Stimulated activated CD4-positive, alpha-beta T cell treated with anti-CD3 and anti-CD28 coated beads, Interleukin-4, amount 100 ng/mL, for 4 hours (primary cell): ENCODE results near the gene EME2.

Source experiments
- DNase-seq, 2 experiments: peaks; one replicate each; pipeline ENCODE4 v3.0.0-alpha.2; 2020

The EME2 gene

DNA sequence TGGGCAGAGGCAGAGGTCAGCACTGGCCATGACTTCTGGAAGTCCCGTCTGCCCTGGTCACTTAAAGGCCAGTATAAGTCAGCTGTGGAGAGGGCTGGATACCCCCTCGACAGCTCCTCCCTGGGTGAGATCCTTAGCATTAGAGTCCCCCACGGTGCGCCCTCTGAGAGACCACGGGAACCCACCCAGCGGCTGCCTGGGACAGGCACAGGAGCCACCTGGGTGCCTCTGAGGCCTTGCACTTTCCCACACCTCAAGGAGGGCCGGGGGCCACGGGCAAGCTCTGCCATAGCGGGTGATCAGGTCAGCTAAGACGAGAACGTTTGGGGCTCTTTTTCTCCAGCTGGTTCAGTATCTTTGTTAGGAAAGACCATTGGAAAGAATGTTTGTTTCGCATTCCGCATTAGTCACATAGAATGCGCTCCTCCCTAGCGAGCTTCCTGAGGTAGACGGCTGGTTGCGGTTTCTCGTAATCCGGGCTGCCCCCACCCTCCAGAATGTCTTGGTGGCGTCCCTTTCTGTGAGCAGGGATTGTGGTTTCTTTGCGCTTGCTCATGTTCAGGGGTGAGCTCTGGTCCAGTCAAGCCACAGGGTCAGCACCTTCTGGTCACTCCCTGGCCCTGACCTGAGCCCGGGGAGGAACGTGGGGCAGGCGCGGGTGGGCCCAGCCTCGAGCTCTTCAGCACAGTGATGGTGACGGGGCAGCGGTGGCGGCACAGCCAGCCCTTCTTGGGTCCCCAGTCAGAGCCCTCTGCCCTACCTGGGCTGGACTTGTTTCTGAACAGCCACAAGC, 26.5 kb upstream of the EME2 start:
- no peak for DNase-seq

DNA sequence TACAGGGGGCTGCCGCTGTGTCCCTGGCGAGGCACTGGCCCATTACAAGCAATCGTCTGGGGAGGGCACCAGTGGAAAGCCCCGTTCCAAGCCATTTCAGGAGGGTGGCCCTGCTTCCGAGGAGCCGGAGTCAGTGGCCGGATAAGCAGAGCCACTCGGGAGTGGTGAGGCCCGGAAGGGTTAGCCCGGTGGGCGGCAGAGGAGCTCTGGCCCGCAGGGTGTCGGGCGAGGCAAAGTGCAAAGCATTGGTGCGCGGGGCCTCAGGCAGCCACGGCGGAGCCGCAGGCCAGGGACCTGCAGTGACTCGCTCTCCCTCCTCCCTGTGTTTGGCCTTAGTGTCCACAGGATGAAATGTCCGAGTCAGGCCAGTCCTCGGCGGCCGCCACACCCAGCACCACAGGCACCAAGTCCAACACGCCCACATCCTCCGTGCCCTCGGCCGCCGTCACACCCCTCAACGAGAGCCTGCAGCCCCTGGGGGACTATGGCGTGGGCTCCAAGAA, 25.9 kb upstream of the EME2 start:
- DNase-seq = no peak

- no peak for DNase-seq
Observed at GRCh38 chr16:1747934-1748333, 24.7 kb upstream of the EME2 start.

DNA sequence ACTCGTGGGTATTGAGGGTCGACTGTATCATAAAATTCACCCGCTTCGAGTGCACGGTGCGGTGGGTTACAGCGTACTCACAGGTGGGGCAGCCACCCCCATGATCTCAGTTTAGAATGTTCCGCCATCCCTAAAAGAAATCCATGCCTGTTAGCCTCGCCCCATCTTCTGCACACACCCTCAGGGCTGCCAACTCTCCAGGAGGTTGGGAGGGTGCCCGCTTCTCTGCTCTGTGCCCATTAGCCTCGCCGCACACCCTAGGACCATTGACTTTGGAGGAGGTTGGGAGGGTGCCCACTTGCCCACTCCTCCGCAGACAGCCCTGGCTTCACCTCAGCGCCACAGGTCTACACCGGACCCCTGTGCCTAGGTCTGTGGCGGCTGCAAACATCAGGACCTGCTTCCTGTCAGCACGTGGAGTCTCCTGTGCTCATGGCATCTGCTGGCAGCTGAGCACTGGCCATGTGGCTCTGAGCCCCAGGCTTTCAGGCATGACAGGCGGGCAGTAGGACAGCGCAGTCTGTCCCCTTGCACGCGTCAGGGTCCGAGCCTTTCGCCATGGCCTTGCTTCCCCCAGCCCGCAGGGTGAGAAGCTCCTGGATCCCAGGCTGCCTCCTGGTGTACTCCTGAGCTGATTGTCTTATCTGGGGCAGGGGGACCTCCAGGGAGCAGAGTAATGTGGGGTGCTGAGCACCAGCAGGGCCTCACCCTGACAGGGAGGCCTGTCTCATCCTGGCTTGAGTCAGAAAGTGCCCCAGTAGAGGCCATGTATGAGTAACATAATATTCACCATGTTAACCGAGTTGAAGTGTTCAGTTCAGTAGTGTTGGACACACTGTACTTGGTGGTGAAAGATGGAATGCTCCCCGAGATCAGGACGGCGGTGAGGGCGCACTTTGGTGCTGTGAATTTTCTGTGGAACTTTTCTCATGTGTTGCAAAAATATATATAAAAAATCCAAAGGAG, 23.2 kb upstream of the EME2 start:
- DNase-seq = no peak

DNA sequence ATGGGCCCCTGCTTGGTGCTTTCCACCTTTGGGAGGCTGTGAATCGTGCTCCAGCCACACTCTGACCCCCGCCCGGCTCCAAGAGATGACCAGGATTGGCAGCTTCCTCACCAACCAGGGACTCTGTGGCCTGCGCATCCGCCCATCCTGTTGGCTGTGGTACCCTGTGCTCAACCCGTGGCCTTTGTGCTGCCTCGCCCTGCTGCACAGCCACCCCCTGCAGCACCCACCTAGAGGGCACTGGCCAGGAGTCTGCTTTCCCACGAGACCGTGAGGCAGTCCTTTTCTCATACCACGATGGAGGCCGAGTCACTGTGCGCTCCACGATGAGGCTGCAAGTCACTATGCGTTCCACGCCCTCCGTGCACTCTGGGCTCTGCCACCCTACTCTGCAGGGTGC, 20.7 kb upstream of the EME2 start:
- no peak for DNase-seq

GRCh38 chr16:1752853-1753252, 19.8 kb upstream of the EME2 start:
- no peak for DNase-seq

- no peak for DNase-seq
Observed at GRCh38 chr16:1754204-1754603, 18.4 kb upstream of the EME2 start.

- no peak for DNase-seq
Observed at GRCh38 chr16:1757714-1758461, 14.7 kb upstream of the EME2 start.

DNA sequence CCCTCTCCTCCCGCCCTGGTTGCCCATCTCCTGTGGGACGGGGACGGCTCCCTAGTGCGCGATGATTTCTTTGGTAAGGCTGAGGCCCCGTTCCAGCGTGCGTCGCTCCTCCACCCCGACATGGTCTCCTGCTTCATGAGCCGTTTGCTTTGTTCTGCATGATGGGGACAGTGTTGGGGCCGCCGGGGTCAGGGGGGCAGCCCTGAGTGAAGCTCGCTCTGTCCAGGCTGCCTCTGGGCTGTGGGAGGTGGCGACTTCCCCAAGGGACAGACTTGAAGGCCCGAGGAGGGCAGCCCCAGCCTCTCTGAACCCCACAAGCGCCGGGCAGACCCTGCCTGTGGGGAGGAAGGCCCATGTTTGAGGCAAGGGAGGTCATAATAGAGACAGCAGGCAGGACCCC, 13.7 kb upstream of the EME2 start:
- DNase-seq = no peak

DNA sequence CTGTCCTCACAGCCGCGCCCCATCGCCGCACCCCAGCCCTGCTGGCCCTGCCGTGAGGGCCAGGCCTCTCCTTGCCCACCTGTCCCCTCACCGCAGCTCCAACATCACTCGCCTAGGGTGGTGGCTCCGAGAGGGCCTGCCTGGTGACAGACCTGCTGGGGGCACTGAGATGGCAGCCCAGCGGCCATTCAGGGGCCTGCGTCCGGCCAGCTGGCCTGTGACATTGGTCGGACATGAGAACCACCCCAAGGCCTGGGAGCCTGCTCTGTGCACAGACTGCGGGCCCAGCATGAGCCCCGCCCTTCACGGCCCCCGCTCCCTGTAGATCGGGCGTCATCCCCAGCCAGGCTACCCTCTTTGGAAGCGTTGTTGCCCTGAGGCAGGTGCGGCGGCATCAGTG, 13.1 kb upstream of the EME2 start:
- no peak for DNase-seq

DNA sequence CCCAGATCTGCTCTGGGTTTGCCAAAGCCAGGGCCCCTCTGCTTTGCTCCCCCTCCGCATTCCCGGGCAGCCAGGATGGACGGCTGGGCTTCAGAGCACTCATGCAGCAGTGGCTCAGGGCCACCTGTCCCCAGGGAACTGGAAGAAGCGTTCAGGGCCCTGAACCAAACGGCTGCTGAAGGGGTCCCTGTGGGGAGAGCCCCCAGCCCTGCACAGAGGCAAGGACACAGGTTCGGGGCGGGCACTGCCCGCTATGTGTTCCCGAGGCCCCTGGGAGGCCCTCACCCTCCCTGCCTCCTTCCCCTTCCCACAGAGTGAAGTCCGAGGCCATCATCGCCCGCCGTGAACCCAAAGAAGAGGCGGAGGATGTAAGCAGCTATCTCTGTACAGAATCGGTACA, 11.7 kb upstream of the EME2 start:
- no peak for DNase-seq

DNA sequence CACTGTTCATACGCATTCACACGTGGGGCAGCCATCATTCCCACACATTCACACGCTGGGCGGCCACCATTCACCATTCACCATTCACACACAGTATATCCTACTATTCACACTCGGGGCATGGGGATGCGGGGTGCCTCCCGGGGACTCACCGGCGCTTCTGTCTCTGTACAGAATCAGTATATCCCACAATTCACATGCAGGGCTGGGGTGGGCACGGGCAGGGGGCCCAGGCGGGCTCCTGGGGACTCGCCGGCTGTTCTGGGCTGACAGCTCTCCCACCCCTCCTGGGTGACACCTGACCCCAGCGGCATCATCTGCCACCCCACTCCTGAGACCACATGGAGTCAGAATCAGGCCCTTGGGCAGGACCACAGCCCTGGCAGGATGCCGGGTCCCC, 10.9 kb upstream of the EME2 start:
- no peak for DNase-seq

DNA sequence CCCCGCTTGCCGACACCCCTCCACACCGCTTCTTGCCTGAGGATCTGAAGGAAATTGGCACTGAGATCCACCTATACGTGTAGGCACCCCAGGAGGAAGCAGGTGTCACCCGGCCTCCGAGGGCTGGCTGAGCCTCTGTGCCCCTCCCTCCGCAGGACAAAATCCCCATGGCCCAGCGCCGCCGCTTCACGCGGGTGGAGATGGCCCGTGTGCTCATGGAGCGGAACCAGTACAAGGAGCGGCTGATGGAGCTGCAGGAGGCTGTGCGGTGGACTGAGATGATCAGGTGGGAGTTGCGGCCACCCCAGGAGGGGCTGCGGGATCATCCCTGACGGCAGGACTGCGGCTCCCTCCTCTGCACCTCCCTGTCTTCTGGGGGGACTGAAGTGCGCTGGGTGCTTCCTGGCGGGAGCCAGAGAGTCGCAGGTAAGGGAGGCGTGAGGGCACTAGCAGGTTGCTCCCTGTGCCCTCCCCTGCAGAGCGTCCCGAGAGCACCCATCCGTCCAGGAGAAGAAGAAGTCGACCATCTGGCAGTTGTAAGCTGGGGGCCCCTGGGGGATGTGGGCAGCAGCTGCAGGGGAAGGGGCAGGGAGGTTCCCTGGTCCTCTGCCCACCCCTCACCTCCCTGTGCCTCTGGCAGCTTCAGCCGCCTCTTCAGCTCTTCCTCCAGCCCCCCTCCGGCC, 10.3 kb upstream of the EME2 start:
- no peak for DNase-seq

DNA sequence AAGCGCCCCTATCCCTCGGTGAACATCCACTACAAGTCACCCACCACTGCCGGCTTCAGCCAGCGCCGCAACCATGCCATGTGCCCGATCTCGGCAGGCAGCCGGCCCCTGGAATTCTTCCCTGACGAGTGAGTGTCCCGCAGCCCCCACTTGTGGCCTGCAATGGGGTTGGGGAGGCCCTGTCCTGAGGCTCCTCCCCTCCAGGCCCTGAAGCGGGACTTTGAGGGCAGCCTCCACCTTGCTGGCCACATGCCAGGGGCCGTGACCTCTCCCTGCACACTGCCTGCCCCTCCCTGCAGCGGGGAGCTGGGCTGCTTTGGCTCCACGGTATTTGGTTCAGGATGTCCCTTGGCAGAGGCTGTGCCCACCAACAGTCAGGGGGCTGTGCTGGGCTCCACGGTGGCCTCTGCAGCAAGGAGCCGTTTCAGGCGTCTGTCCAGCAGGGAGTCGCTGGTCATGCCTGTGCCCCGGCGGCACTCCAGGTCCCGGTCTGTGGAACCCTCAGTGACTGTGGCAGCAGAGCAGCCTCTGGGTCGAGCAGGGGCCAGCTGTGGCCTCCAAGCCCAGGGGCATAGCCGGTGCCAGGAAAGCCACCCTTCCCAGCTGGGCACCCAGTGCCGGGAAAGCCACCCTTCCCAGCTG, 9.6 kb upstream of the EME2 start:
- DNase-seq = no peak

GRCh38 chr16:1763521-1764511, 8.8 kb upstream of the EME2 start:
- no peak for DNase-seq

GRCh38 chr16:1764971-1765370, 7.6 kb upstream of the EME2 start:
- no peak for DNase-seq

- DNase-seq = no peak
Observed at GRCh38 chr16:1765826-1766225, 6.8 kb upstream of the EME2 start.

GRCh38 chr16:1766231-1766630, 6.4 kb upstream of the EME2 start:
- DNase-seq = no peak

GRCh38 chr16:1766701-1767100, 5.9 kb upstream of the EME2 start:
- no peak for DNase-seq

- no peak for DNase-seq
Observed at GRCh38 chr16:1767116-1767994, 5.3 kb upstream of the EME2 start.
